CD4-positive, alpha-beta T cell treated with Interleukin-4 for 4 hours (primary cell): ENCODE results near the gene TRMT2B.
"Not testable (repeated sequence)": the region's sequence is repeated elsewhere in the genome, so short reads cannot be mapped to it uniquely, and the experiment has no call there.

Experiments used
- DNase-seq: peaks from one replicate; pipeline ENCODE4 v3.0.0-alpha.2; 2020

TRMT2B gene

GRCh38 chrX:101051549-101052302 is at the start of gene TRMT2B:
Gene TRMT2B (minus strand): TSS chrX:101052111. CDS start chrX:101042289, 9,822 bp downstream.
- DNase-seq, result peak; percentile 84

- DNase-seq, result peak; percentile 95
These were observed 45.9 kb upstream of the TRMT2B start, which contains the start of gene CENPI for GRCh38 chrX:101097546-101098453. Gene CENPI (plus strand): TSS chrX:101098204. CDS start chrX:101101071, 2,867 bp downstream.

- no peak for DNase-seq
These were observed 39.9 kb upstream of the TRMT2B start for GRCh38 chrX:101091817-101092216.

- no peak for DNase-seq
These were observed 29.3 kb upstream of the TRMT2B start for GRCh38 chrX:101081231-101081630.

GRCh38 chrX:101080326-101081124 is 28.6 kb upstream of the TRMT2B start:
- no peak for DNase-seq

- no peak for DNase-seq
These were observed 27.9 kb upstream of the TRMT2B start for GRCh38 chrX:101079736-101080270.

GRCh38 chrX:101078716-101079598 is 27.0 kb upstream of the TRMT2B start, which contains the start of gene TMEM35A:
Gene TMEM35A (plus strand): TSS chrX:101078879. CDS start chrX:101079003, 124 bp downstream.
- no peak for DNase-seq

- no peak for DNase-seq
These were observed 19.7 kb upstream of the TRMT2B start for GRCh38 chrX:101071582-101071981.

GRCh38 chrX:101062176-101062575 is 10.3 kb upstream of the TRMT2B start:
- DNase-seq, result no peak

- DNase-seq, result no peak
These were observed 5.3 kb upstream of the TRMT2B start for GRCh38 chrX:101057093-101057714.

GRCh38 chrX:101056551-101056950 is 4.6 kb upstream of the TRMT2B start:
- DNase-seq, result not testable (repeated sequence)

- no peak for DNase-seq
These were observed 760 bp downstream of the TRMT2B start for GRCh38 chrX:101051153-101051548.

- DNase-seq, result no peak
These were observed 11.7 kb downstream of the TRMT2B start for GRCh38 chrX:101040197-101040596.

GRCh38 chrX:101037231-101037630 is 14.7 kb downstream of the TRMT2B start:
- no peak for DNase-seq

GRCh38 chrX:101029665-101030064 is 22.2 kb downstream of the TRMT2B start:
- no peak for DNase-seq

GRCh38 chrX:101028562-101028961 is 23.3 kb downstream of the TRMT2B start:
- no peak for DNase-seq

- no peak for DNase-seq
These were observed 26.8 kb downstream of the TRMT2B start for GRCh38 chrX:101025126-101025525.

- DNase-seq, result no peak
These were observed 29.9 kb downstream of the TRMT2B start for GRCh38 chrX:101022020-101022419.

GRCh38 chrX:101012031-101012430 is 39.9 kb downstream of the TRMT2B start:
- not testable (repeated sequence) for DNase-seq

GRCh38 chrX:101009090-101009489 is 42.8 kb downstream of the TRMT2B start:
- DNase-seq, result no peak

- DNase-seq, result no peak
These were observed 52.5 kb downstream of the TRMT2B start for GRCh38 chrX:100999451-100999850.
